ENCODE data around the gene TBC1D8.

GRCh38 chr2:101147971-101148370 lies 3.2 kb downstream of the TBC1D8 start:
- TF ChIP-seq POLR2AphosphoS5 (IDR thresholded peaks at IDR 0.05; ENCODE audit: low read depth, low read length) (no peak), CTCF (IDR thresholded peaks at IDR 0.05) (no peak)

All from Panc1 (cell line).